Caco-2 (cell line): ENCODE data around the gene CLMP. TPM values are rescaled to one million over a fixed set of nuclear protein-coding genes. Genes with fewer than 3 reads are reported as not detected.

Source experiments
- BruUV-seq: library from RNA; stranded (reverse); fragments of 400-500 nt; replicated peaks from 2 replicates; lab custom pipeline; 2021; lab: Mats Ljungman, UMichigan
- CTCF ChIA-PET: fragments of 300-600 bp; sonication (Branson Sonifier 250); formaldehyde crosslinking; loops from one replicate; lab custom pipeline; 2022; ENCODE audit warnings: antibody characterized with exemption; lab: Charles Lee
- POLR2A ChIA-PET: fragments of 300-600 bp; sonication (Branson Sonifier 250); formaldehyde crosslinking; loops from one replicate; lab custom pipeline; 2022; ENCODE audit warnings: antibody characterized with exemption; lab: Charles Lee
- DNase-seq, 2 experiments: peaks; one replicate each; pipeline versions ENCODE4 v3.0.0 to v3.0.0-alpha.2; 2020 to 2022
- H3K27me3 ChIP-seq: replicated peaks from 2 replicates; pipeline ENCODE4 v1.6.0; 2011; ENCODE audit warnings: low read length; ENCODE audit not compliant: control insufficient read depth, insufficient read depth
- H3K36me3 ChIP-seq: 2 replicates; pipeline ENCODE4 v1.5.1; 2011; ENCODE audit warnings: low read length; ENCODE audit not compliant: control insufficient read depth, insufficient read depth
- H3K4me1 ChIP-seq: fragments of 250-450 bp; sonication (Bioruptor Pico); 2 replicates; pipeline ENCODE4 v1.5.1; 2020; ENCODE audit warnings: mild to moderate bottlenecking
- H3K4me3 ChIP-seq: 2 replicates; pipeline ENCODE4 v1.5.1; 2011; ENCODE audit warnings: low read depth, mild to moderate bottlenecking, control low read depth, low read length
- H3K9me3 ChIP-seq: fragments of 250-450 bp; sonication (Bioruptor Pico); 2 replicates; pipeline ENCODE4 v1.5.1; 2020; ENCODE audit warnings: mild to moderate bottlenecking, moderate library complexity
- H3K27ac Mint-ChIP-seq: one replicate; pipeline ENCODE4 v1.8.0; 2022; ENCODE audit warnings: mixed read lengths; ENCODE audit not compliant: unreplicated experiment
- H3K27me3 Mint-ChIP-seq: one replicate; pipeline ENCODE4 v1.8.0; 2022; ENCODE audit warnings: mixed read lengths; ENCODE audit not compliant: insufficient read depth, unreplicated experiment
- H3K36me3 Mint-ChIP-seq: one replicate; pipeline ENCODE4 v1.8.0; 2022; ENCODE audit warnings: mild to moderate bottlenecking, mixed read lengths; ENCODE audit not compliant: insufficient read depth, unreplicated experiment
- H3K4me1 Mint-ChIP-seq: one replicate; pipeline ENCODE4 v1.8.0; 2022; ENCODE audit warnings: low read depth, mixed read lengths; ENCODE audit not compliant: unreplicated experiment
- H3K4me3 Mint-ChIP-seq: one replicate; pipeline ENCODE4 v1.8.0; 2022; ENCODE audit warnings: mild to moderate bottlenecking, moderate library complexity, mixed read lengths; ENCODE audit not compliant: unreplicated experiment
- H3K9me3 Mint-ChIP-seq: one replicate; pipeline ENCODE4 v1.8.0; 2022; ENCODE audit warnings: mixed read lengths; ENCODE audit not compliant: unreplicated experiment
- CTCF ChIP-seq, 2 experiments: fragments of 200-600 bp in 1 of 2; IDR thresholded peaks; 1 replicate in 1 of 2; 2 replicates in 1 of 2; pipeline versions ENCODE4 v1.5.1 to v1.8.0; 2011 to 2022; ENCODE audit warnings: antibody characterized with exemption in 1 of 2, control low read depth in 1 of 2, inconsistent platforms in 1 of 2, low read depth in 1 of 2, low read length in 1 of 2, mild to moderate bottlenecking in 1 of 2, moderate library complexity in 1 of 2; ENCODE audit not compliant: insufficient read depth in 1 of 2, severe bottlenecking in 1 of 2, unreplicated experiment in 1 of 2
- intact Hi-C: fragments of 100-400 bp; cut with micrococcal nuclease; formaldehyde crosslinking; loops from one replicate; pipeline ENCODE4 v1.10.0; 2022; ENCODE audit not compliant: unreplicated experiment
- total RNA-seq: library from RNA; stranded (reverse); gene quantifications from 2 replicates; pipeline ENCODE4 v1.2.3, GENCODE V29; 2022

CLMP gene
- total RNA-seq, 1 experiment from 2014 or later = 58.9 TPM

GRCh38 chr11:123200264-123200663 lies 5.2 kb upstream of the CLMP start:
- Mint-ChIP-seq H3K9me3 (no peaks in the 10 kb centered on the region), H3K27me3 (no peaks in the 10 kb centered on the region), H3K4me3 (no peak overlapping the region), H3K36me3 (no peaks in the 10 kb centered on the region), H3K4me1 (peaks cover 6% of the 10 kb centered on the region), H3K27ac (no peak overlapping the region)
- H3K4me3 ChIP-seq = no peak overlapping the region
- intact Hi-C loops = no loop called here
- DNase-seq = no peak
- CTCF ChIA-PET = no interaction called here
- no peak for TF ChIP-seq CTCF (IDR thresholded peaks at IDR 0.05; ENCODE audit: insufficient read depth in 1 of 2, low read depth in 1 of 2, low read length in 1 of 2, severe bottlenecking in 1 of 2, unreplicated experiment in 1 of 2)
- no peaks in the 10 kb centered on the region; the same call in 1 of the 2 replicates for H3K27me3 ChIP-seq
- peaks cover 10% of the 10 kb centered on the region for H3K4me1 ChIP-seq
- no TSS peak for BruUV-seq
- no peaks in the 10 kb centered on the region for H3K36me3 ChIP-seq
- no peaks in the 10 kb centered on the region for H3K9me3 ChIP-seq
- POLR2A ChIA-PET = no interaction called here

DNA sequence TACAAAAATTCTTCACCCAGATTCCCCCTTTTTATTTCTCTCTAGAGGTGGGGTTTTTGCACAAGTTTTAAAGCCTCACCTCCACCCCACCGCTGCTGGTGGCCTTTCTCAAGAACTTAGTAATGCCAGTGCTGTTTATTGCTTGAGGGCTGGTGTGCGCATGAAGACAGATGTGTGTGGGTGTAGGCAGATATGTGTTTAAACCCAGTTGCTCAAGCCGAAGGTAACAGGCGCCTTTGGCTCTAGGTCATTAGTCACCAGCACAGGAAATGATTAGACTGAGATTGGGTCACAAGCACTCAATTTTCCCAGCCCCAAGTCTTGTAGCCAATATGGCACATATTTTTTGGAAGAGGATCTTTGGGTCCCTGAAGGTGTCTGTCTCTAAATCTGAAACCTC lies 2.7 kb upstream of the CLMP start:
- H3K27ac Mint-ChIP-seq = no peak overlapping the region
- BruUV-seq = no TSS peak
- H3K4me3 Mint-ChIP-seq = no peak overlapping the region
- no peaks in the 10 kb centered on the region for H3K9me3 ChIP-seq
- H3K27me3 ChIP-seq = no peaks in the 10 kb centered on the region; the same call in 1 of the 2 replicates
- CTCF ChIA-PET = no interaction called here
- H3K36me3 ChIP-seq = no peaks in the 10 kb centered on the region
- H3K9me3 Mint-ChIP-seq = no peaks in the 10 kb centered on the region
- TF ChIP-seq CTCF (IDR thresholded peaks at IDR 0.05; ENCODE audit: insufficient read depth in 1 of 2, low read depth in 1 of 2, low read length in 1 of 2, severe bottlenecking in 1 of 2, unreplicated experiment in 1 of 2) = no peak
- H3K4me1 Mint-ChIP-seq = peaks cover 17% of the 10 kb centered on the region
- DNase-seq = no peak
- peaks cover 21% of the 10 kb centered on the region for H3K4me1 ChIP-seq
- no peak overlapping the region for H3K4me3 ChIP-seq
- peaks cover 5% of the 10 kb centered on the region for H3K27me3 Mint-ChIP-seq
- peaks cover 4% of the 10 kb centered on the region for H3K36me3 Mint-ChIP-seq
- intact Hi-C loops = no loop called here
- POLR2A ChIA-PET = no interaction called here

- Mint-ChIP-seq H3K27me3 (peaks cover 5% of the 10 kb centered on the region), H3K36me3 (peaks cover 4% of the 10 kb centered on the region), H3K4me1 (peaks cover 17% of the 10 kb centered on the region), H3K27ac (no peak overlapping the region), H3K4me3 (peak overlapping the region; percentile 75), H3K9me3 (no peaks in the 10 kb centered on the region)
- H3K4me3 ChIP-seq = no peak overlapping the region
- H3K36me3 ChIP-seq = no peaks in the 10 kb centered on the region
- BruUV-seq = no TSS peak
- peak in 1 of 2 experiments; percentile 33 for DNase-seq
- H3K9me3 ChIP-seq = no peaks in the 10 kb centered on the region
- peaks cover 21% of the 10 kb centered on the region for H3K4me1 ChIP-seq
- TF ChIP-seq CTCF (IDR thresholded peaks at IDR 0.05; ENCODE audit: insufficient read depth in 1 of 2, low read depth in 1 of 2, low read length in 1 of 2, severe bottlenecking in 1 of 2, unreplicated experiment in 1 of 2) = no peak
- no peaks in the 10 kb centered on the region; the same call in 1 of the 2 replicates for H3K27me3 ChIP-seq
- POLR2A ChIA-PET = no interaction called here
- intact Hi-C loops = no loop called here
- CTCF ChIA-PET = interaction anchor here (1.1 kb wide), 1 partner anchor 12 kb away, joined by 3 read pairs; no protein-coding TSS in a partner anchor
Measured at GRCh38 chr11:123196060-123196714, 1.1 kb upstream of the CLMP start.
